HEK293T (cell line): Measurements from ENCODE around the gene CDH26.

Source experiments
- ARNT ChIP-seq: fragments of 450-650 bp; IDR thresholded peaks from 2 replicates; pipeline ENCODE4 v1.6.1; 2017; ENCODE audit warnings: mild to moderate bottlenecking
- BHLHE40 ChIP-seq: fragments of 450-650 bp; IDR thresholded peaks from 2 replicates; pipeline ENCODE4 v1.6.1; 2016; ENCODE audit warnings: mild to moderate bottlenecking, moderate library complexity, borderline replicate concordance
- CTBP1 ChIP-seq: fragments of 450-650 bp; IDR thresholded peaks from 2 replicates; pipeline ENCODE4 v1.6.1; 2016; ENCODE audit warnings: borderline replicate concordance
- ELF4 ChIP-seq: fragments of 450-650 bp; IDR thresholded peaks from 2 replicates; pipeline ENCODE4 v1.6.1; 2017; ENCODE audit warnings: antibody characterized with exemption
- FOXA1 ChIP-seq: fragments of 450-650 bp; IDR thresholded peaks from 2 replicates; pipeline ENCODE4 v1.6.1; 2016; ENCODE audit warnings: mild to moderate bottlenecking
- FOXK2 ChIP-seq: fragments of 450-650 bp; IDR thresholded peaks from 2 replicates; pipeline ENCODE4 v1.6.1; 2016; ENCODE audit warnings: mild to moderate bottlenecking
- HDGF ChIP-seq: fragments of 450-650 bp; IDR thresholded peaks from 2 replicates; pipeline ENCODE4 v1.6.1; 2017; ENCODE audit warnings: antibody characterized with exemption, borderline replicate concordance
- SUZ12 ChIP-seq: fragments of 450-650 bp; IDR thresholded peaks from 2 replicates; pipeline ENCODE4 v1.6.1; 2016; ENCODE audit warnings: mild to moderate bottlenecking
- ZNF384 ChIP-seq: fragments of 450-650 bp; IDR thresholded peaks from 2 replicates; pipeline ENCODE4 v1.6.1; 2016
- TF ChIP-seq, protein P1 (sequence below): fragments of 450-650 bp; IDR thresholded peaks from 2 replicates; pipeline ENCODE4 v1.6.1; 2016

DNA sequence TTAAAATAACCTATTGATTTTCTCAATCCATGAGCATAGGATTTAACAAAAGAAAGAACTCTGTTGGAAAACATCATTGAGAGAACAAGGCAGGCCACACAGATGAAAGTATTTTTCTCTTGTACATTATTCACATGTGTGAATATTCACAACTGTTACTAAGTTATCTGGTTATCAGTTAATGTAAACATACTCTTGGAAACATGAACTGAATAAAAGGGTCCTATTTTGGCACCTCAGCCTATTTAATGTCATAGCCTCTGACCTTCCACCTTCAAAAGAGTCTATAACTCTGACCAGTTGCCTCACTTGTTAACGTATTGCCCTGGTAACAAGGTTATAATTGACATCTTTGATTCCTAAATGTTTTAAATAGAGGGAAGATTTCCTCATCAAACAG lies 32.9 kb upstream of the CDH26 start:
- TF ChIP-seq, protein P1, sequence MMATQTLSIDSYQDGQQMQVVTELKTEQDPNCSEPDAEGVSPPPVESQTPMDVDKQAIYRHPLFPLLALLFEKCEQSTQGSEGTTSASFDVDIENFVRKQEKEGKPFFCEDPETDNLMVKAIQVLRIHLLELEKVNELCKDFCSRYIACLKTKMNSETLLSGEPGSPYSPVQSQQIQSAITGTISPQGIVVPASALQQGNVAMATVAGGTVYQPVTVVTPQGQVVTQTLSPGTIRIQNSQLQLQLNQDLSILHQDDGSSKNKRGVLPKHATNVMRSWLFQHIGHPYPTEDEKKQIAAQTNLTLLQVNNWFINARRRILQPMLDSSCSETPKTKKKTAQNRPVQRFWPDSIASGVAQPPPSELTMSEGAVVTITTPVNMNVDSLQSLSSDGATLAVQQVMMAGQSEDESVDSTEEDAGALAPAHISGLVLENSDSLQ = no peak
- no peak for TF ChIP-seq ELF4
- TF ChIP-seq FOXK2 = no peak
- no peak for TF ChIP-seq SUZ12
- no peak for TF ChIP-seq FOXA1
- TF ChIP-seq HDGF = no peak
- no peak for TF ChIP-seq BHLHE40
- no peak for TF ChIP-seq ARNT
- TF ChIP-seq ZNF384 = no peak
- no peak for TF ChIP-seq CTBP1
